Mucosa of stomach (tissue), 1 donor: ENCODE measurements around the gene MUSTN1.

Source experiments
- H3K27me3 ChIP-seq: one replicate; pipeline ENCODE4 v1.7.0; 2013; ENCODE audit warnings: mild to moderate bottlenecking, low read length; ENCODE audit not compliant: control insufficient read depth, insufficient read depth
- H3K36me3 ChIP-seq: one replicate; pipeline ENCODE4 v1.7.0; 2013; ENCODE audit warnings: low read length; ENCODE audit not compliant: control insufficient read depth, insufficient read depth
- H3K4me1 ChIP-seq: one replicate; pipeline ENCODE4 v1.7.0; 2013; ENCODE audit warnings: mild to moderate bottlenecking, low read length; ENCODE audit not compliant: control insufficient read depth, insufficient read depth
- H3K4me3 ChIP-seq: one replicate; pipeline ENCODE4 v1.7.0; 2013; ENCODE audit warnings: low read length
- H3K9ac ChIP-seq: one replicate; pipeline ENCODE4 v1.7.0; 2013; ENCODE audit warnings: mild to moderate bottlenecking, low read length, moderate library complexity
- H3K9me3 ChIP-seq: one replicate; pipeline ENCODE4 v1.7.0; 2013; ENCODE audit warnings: mild to moderate bottlenecking, low read length, moderate library complexity; ENCODE audit not compliant: control insufficient read depth
- donor health status: Pancreatic carcinoma.

MUSTN1 gene

DNA sequence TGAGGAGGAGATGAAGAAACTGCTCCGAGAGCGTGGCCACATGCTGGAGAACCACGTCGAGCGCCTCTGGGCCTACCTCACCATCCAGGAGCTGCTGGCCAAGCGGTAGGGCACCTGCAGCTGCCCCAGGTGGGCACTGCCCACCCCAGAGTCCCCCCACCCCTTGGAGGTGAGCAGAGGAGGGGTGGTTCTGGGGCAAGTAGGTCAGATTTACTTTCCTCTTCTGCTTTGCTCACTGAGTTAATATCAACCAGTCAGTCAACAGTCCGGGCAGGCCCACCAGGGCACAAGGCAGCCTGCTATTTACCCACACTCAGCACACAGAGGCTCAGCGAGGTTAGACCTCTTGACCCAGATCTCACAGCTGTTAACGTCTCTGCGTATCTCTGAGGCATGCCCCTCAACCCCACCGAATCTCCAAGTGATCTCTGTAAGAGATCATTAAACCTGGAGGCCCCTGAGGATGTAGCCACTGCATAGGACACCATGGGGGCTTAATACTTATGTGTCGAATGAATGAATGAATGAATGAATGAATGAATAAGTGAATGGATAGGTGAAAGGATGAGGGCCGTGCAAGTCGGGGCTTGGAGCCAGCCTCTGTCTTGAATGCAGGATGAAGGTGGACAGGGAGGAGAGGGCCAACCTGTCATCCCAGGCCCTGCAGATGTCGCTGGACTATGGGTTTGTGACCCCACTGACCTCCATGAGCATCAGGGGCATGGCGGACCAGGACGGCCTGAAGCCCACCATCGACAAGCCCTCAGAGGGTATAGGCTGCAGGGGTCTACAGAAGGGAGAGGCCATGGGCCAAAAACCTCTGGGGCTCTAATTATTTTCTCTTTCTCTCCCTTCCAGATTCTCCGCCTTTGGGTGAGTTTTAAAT is 48.2 kb downstream of the MUSTN1 start:
- Histone ChIP-seq H3K4me1 (no peaks in the 10 kb centered on the region), H3K9ac (no peak overlapping the region), H3K36me3 (no peaks in the 10 kb centered on the region), H3K4me3 (no peak overlapping the region), H3K27me3 (peaks cover 10% of the 10 kb centered on the region), H3K9me3 (no peaks in the 10 kb centered on the region)

DNA sequence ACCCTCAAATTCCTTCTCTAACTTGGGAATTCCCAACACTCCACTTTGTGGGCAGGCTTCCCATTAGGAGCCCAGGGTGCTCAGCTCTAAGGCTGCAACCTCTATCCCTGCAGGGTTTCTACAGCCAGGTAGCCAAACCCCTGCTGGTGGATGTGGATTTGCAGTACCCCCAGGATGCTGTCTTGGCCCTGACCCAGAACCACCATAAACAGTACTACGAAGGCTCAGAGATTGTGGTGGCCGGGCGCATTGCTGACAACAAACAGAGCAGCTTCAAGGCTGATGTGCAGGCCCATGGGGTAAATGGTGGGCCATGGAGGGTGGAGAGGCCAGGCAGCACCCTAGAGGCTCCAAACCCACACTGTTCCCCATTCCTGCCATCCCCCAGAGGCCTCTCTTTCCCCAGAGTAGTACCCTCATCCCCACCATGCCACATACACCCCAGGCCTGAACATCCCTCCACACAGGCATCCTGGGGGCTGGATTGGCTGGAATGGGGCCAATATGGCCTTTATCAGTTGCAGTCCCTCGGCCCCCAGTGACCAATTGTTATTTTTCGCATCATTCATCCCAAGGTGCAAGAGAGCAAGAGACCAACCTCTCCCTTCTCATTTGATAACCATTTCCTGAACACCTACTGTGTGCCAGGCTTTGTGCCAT is 49.8 kb downstream of the MUSTN1 start:
- Histone ChIP-seq H3K9ac (no peak overlapping the region), H3K36me3 (no peaks in the 10 kb centered on the region), H3K4me3 (no peak overlapping the region), H3K4me1 (no peaks in the 10 kb centered on the region), H3K9me3 (no peaks in the 10 kb centered on the region), H3K27me3 (peaks cover 11% of the 10 kb centered on the region)

DNA sequence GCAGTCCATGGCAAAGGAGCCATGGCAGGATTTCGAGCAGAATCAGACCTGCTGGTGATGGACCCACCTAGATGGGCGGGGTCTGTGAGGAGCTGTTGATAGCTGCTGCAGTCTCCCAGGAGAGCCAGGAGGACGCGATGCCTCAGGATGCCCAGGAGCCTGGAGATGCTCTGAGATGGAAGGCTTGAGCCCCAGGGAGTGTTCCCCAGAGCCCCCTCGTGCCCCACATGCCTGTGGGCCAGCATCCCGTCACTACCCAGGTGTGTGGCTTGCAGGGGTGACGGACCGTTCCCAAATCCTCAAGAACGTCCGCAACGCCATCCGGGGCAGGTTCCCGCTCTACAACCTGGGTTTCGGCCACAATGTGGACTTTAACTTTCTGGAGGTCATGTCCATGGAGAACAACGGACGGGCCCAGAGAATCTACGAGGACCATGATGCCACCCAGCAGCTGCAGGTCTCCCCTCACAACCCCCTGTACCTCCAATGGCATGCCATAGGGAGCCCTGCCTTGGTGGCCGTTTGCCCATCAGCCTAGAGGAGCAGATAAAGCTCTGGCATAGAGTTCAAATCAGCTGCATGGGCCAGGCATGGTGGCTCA is 50.7 kb downstream of the MUSTN1 start:
- peaks cover 11% of the 10 kb centered on the region for H3K27me3 ChIP-seq
- no peaks in the 10 kb centered on the region for H3K9me3 ChIP-seq
- no peaks in the 10 kb centered on the region for H3K4me1 ChIP-seq
- no peaks in the 10 kb centered on the region for H3K36me3 ChIP-seq
- no peak overlapping the region for H3K9ac ChIP-seq
- H3K4me3 ChIP-seq: no peak overlapping the region

DNA sequence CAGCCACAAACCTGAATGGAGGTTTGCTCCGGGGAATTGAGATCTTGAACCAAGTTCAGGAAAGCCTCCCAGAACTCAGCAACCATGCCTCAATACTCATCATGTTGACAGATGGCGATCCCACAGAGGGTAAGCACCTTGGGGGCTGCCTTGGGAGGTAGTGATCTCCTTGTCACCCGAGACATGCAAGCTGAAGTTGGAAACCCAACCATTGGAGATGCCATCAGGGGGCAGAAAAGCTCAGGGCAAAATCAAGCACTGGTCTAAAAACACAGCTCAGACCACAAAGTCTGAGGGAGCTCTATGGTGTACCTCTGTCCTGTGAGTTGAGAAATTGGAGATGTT is 51.6 kb downstream of the MUSTN1 start:
- Histone ChIP-seq H3K4me3 (no peak overlapping the region), H3K36me3 (no peaks in the 10 kb centered on the region), H3K9me3 (no peaks in the 10 kb centered on the region), H3K9ac (no peak overlapping the region), H3K27me3 (peaks cover 11% of the 10 kb centered on the region), H3K4me1 (no peaks in the 10 kb centered on the region)
